Measurements from ENCODE around the gene FCER1G. TPM values are rescaled to one million over a fixed set of nuclear protein-coding genes. Genes with fewer than 3 reads are reported as not detected.

The FCER1G gene
- not detected in 2 replicates for total RNA-seq

DNA sequence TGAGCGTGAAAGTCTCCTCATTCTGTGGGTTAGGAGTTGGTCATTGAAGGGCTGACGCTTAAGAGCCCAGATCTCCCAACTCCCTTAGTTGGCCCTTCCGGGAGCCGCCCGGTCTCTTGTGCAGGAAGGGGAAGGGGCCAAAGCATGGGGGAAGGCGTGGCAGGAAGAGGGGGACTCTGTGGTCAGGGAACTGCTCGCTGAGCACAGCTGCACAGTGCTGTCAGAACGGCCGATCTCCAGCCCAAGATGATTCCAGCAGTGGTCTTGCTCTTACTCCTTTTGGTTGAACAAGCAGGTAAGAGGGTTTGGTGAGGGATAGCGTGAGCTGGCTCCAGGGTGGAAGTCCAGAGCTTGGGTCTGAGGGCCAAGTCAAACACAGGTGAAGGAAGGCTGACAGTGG lies at the start of gene FCER1G:
Gene FCER1G, plus strand, starts transcription at position 220 of the 400 bp plus-strand sequence. Its CDS starts 27 bp downstream, at position 247.

DNA sequence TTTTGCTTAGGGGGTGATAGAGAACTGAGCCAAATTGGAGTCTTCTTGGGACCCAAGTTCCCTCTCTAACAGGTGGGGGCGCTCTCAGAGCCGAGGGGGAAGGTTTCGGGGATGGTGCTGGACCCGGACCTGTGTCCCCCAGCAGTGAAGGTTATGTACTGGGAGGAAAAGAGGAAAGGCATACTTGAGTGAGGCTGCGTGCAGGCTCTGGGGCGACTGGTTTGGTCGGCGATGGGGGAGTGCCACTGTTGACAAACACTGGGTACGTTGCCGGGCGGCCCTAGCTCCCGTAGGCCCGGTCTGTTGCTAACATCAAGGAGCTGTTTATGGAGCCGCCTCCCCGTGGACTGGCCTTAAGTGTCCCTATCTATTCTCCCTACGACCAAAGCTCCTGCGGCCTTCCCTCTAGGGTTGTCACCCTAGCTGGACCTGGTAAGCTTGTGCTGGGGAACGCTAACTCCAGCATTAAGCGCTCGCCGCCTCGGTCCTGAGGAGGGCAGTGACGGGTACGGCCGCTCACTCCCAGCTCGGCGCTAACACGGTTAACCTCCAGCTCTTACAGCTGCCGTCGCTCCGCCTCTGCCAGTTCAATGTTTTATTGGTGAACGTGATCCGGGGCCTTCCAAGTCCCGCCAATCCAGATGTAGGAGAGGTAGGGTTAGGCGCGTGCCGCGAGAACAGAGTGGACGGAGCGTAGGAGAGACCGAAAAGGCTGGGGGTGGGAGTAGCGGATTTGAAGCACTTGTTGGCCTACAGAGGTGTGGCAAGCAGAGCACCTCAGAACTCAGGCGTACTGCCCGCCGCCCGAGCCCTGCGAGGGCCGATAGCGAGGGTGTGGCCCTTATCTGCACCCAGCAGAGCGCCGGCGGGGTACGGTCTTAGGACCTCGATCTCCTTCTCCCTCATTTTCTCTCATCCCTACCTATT lies 49.1 kb upstream of the FCER1G start, which contains the start of gene PPOX:
Gene PPOX, plus strand, starts transcription at position 685 of the 927 bp plus-strand sequence. CDS start 422 bp downstream, outside the sequence.

DNA sequence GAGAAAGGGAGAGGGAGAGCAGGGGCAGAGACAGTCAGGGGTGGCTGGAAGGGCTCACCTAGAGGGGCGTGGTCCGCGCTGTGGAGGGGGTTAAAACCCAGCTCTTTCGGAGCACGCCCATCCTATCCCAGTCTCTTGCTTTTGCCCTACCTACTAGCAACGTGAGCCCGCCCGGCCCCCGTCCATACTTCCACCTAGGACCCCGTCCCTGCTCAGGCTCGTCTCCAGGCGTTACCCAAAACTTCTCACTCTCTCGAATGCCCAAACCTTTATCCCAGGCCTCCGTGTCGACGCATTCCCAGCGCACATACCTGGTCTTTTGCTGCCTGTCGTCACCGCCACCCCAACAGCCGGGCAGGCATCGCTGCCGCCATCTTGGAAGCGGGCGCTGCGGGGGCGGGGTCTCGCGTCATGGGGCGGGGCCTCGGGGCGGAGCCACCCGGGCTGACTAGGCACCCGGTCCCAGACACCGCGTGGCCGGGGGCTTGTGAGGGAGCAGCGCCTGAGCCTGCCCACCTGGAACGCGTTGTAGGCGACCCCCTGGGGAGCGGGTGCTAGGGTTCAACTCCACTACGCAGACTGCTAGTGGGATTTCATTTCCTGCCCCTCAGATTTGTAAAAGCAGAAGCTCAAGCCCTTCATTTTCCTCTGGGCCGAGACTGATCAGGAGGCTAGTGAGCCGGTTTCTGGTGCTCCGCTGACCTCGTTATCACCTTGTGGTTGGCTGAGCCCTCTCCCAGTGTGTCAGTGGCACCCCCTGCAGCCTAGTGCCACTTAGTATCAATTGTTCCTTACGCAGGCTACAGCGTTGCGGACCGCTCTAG lies 37.8 kb upstream of the FCER1G start, which contains the start of gene B4GALT3:
Gene B4GALT3, minus strand, starts transcription at position 396 of the 824 bp plus-strand sequence. CDS start 1,447 bp downstream, outside the sequence.

DNA sequence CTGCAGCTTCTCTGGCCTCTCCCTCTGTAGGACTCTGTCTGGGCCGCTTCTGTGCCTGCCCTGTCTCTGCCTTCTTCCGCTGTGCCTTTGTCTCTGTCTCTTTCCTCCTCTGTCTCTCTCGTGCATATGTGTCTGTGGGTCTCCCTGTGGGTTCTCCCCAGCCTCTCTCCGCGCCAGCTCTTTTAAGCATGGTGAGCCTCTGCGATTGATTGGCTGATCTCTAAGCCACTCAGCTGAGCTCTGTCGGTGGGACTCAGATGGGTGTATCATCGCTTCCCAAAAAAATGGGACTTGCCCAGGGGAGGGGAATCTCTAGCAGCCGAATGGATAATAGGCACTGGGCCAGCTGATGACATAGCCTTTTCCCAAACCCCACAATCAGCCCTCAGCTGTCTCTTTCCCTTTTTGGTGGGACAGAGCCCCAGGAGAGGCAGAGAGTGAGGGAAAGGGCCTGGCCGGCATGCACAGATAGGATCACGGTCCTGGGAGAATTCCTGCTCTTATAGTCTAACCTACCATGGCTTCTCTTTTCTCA lies 16.1 kb upstream of the FCER1G start, which contains the start of gene ADAMTS4:
Gene ADAMTS4, minus strand, starts transcription at position 158 of the 535 bp plus-strand sequence. CDS start 427 bp downstream, outside the sequence.

DNA sequence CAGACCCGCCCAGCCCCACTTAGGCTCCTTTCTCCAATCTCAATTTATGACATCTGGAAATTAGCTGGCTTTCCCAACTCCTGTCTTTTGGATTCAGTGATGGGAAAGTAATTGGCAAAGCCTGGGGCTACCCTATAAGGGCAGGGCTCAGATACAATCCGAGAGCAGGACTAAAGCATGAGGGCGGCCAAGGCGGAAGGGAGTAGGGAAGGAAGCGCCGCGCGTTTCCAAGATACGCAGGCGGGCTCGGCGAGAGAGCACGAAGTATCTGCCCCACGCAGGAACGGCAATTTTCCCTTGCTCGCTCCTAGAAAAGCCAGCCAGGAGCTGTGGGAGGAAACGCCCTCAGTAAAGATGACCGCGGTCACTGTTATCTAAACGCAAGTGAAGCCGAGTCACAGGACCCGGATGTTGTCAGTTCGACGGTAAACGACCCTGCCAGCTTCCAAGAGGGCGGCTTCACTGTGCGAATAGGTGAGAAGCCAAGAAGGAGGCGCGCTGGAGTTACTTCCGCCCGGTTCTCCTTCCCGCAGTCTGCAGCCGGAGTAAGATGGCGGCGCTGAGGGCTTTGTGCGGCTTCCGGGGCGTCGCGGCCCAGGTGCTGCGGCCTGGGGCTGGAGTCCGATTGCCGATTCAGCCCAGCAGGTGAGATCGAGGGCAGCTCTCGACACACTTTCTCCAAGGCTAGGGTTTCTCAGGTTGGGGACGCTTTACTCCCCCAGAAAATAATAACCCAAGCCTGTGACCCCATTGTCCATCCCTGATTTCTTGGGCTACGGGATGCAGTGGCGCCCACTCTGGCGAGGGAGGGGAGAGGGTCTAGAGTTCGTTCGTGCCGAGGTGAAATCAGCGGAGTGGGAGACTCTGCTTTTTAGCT lies 13.0 kb upstream of the FCER1G start, which contains the start of gene NDUFS2:
Gene NDUFS2, plus strand, starts transcription at position 532 of the 877 bp plus-strand sequence. Its CDS starts 19 bp downstream, at position 551.

DNA sequence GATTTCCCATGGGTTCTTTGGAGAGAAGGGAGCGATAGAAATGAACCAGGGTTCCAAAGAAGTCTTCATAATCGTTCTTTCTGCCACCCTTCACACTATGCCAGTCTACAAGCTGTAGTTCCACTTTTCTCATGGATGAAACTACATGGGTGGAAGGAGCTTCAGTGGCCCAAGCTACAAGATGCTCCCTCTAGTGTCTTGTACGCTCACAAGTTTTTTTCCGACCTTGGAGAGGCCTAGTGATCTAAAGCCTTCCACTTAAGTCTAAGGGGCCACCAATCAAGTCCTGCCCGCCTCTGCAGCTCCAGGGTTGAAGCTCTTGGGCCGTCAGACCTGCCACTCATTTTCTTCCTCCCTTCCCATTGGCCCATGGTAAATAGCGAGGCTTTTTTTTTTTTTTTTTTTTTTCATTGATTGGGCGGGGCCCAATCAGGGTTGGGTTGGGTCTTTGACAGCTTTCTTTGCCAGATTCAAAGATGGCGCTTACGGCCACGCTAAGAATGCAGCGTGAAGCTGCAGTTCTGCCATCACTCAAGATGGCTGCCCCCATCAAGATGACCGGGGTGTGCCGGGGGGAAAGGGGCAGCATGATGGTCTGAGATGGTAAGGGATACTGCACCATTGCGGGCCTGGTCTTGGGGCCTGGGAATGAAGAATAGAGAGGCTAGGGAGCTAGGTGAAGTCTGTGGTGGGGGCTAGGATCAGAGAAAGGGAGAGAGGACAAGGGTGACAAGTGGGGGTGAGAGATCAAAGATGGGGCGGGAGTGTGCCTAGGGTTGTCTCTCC lies 10.6 kb downstream of the FCER1G start, which contains the start of gene TOMM40L:
Gene TOMM40L, plus strand, starts transcription at position 527 of the 786 bp plus-strand sequence. CDS start 430 bp downstream, outside the sequence.

DNA sequence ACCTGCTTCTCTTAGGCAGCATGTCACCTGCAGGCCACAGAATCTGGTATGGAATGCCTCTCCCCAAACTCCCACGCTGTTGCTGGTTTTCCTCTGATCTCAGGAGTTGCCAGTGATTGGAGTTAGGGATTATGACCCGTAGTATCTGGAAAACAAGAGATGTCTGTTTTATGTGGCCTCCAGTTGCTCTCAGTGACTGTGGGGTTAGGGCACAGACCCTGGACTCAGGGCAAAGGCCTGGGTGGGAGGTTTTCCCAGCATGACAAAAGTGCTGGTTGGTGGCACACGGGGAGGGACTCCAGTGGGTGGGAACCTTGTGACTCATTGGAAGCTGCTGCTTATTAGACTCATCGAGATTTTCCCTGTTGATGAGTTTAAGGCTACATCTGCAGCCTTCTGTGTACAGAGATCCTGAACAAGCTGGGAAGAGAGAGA lies 23.0 kb downstream of the FCER1G start, which contains the start of gene NR1I3:
Gene NR1I3, minus strand, starts transcription at position 165 of the 435 bp plus-strand sequence. CDS start 1,638 bp downstream, outside the sequence.

DNA sequence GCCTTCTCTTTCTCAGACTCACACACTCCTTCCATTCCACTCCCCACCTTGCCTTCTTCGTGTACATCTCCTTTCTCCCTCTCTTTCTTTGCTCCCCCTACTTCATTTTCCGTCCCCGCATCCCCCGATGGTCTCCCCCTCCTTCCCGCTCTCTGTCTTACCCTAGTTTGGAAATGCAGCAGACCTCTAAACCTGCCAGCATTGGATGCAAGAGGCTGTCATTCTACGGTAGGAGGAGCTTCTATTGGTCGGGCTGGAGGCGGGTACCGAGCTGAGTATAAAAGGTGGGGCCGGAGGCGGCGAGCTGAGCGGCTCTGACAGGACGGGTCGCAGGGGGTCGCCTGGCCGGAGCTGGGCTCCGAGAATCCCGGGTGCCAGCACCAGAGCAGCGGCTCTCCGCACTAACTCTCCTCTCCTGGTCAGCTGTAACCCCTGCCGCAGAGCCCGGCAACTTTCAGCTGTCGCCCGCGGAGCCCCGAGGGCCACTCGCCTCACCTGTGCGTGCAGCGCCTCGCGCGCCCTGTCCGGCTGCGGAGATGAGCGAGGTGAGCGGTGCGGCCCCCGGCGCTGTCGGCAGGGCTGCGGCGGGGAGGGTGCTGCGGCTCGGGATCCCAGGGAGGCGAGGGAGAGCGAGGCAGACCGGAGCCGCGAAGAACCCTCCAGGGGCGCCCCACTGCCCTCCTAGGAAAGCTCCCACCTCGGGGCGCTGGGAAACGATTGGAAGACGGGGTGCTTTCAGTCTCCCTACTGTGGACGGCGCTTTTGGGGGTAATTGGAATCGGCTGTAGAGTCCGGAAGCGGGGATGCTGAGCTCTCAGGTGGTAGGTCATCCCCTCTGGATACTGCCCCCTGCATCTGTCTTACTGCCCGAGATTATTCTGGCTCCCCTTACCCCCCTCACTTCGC lies 43.6 kb downstream of the FCER1G start, which contains the start of gene PCP4L1:
Gene PCP4L1, plus strand, starts transcription at position 307 of the 906 bp plus-strand sequence. Its CDS starts 230 bp downstream, at position 537.

Other genes starting within 250 kb of the FCER1G start
- 6.6 and 11.7 TPM in 2 replicates for gene F11R, start 194.1 kb upstream of the FCER1G start, total RNA-seq
- gene TSTD1, start 176.3 kb upstream of the FCER1G start, total RNA-seq: 37.9 TPM in 1 of 2 replicates, not detected in the other
- 33.5 and 36.9 TPM in 2 replicates for gene USF1, start 169.3 kb upstream of the FCER1G start, total RNA-seq
- gene ARHGAP30, start 145.4 kb upstream of the FCER1G start, total RNA-seq: not detected in 2 replicates
- 0.12 TPM in 1 of 2 replicates, not detected in the other for gene NECTIN4, start 125.7 kb upstream of the FCER1G start, total RNA-seq
- gene KLHDC9, start 116.9 kb upstream of the FCER1G start, total RNA-seq: 0.58 and 3.3 TPM in 2 replicates
- 39.3 and 49.1 TPM in 2 replicates for gene PFDN2, start 97.3 kb upstream of the FCER1G start, total RNA-seq
- 20.6 and 24.7 TPM in 2 replicates for gene NIT1, start 97.2 kb upstream of the FCER1G start, total RNA-seq
- gene DEDD, start 82.6 kb upstream of the FCER1G start, total RNA-seq: 18.0 and 18.2 TPM in 2 replicates
- 81.6 and 105 TPM in 2 replicates for gene UFC1, start 61.3 kb upstream of the FCER1G start, total RNA-seq
- gene USP21, start 55.8 kb upstream of the FCER1G start, total RNA-seq: 9.0 and 10.4 TPM in 2 replicates
- 6.5 and 11.8 TPM in 2 replicates for gene PPOX, start 48.9 kb upstream of the FCER1G start, total RNA-seq
- gene B4GALT3, start 37.8 kb upstream of the FCER1G start, total RNA-seq: 23.6 and 26.8 TPM in 2 replicates
- 1.8 and 3.4 TPM in 2 replicates for gene ADAMTS4, start 16.2 kb upstream of the FCER1G start, total RNA-seq
- gene NDUFS2, start 12.9 kb upstream of the FCER1G start, total RNA-seq: 84.6 and 90.7 TPM in 2 replicates
- not detected in 2 replicates for gene APOA2, start 8.3 kb downstream of the FCER1G start, total RNA-seq
- gene TOMM40L, start 10.8 kb downstream of the FCER1G start, total RNA-seq: 2.5 and 5.8 TPM in 2 replicates
- not detected in 2 replicates for gene NR1I3, start 22.9 kb downstream of the FCER1G start, total RNA-seq
- gene PCP4L1, start 43.5 kb downstream of the FCER1G start, total RNA-seq: not detected in 2 replicates
- 0.23 and 0.34 TPM in 2 replicates for gene MPZ, start 94.7 kb downstream of the FCER1G start, total RNA-seq
- 20.9 and 31.2 TPM in 2 replicates for gene SDHC, start 99.1 kb downstream of the FCER1G start, total RNA-seq
- not detected in 2 replicates for gene CFAP126, start 152.6 kb downstream of the FCER1G start, total RNA-seq

Measured in pericardium fibroblast (primary cell).